GM12865 (cell line): ENCODE results near the gene TRIM14.

ENCODE experiments used
- DNase-seq: peaks from one replicate; pipeline ENCODE4 v3.0.0; 2010; ENCODE audit warnings: low read depth
- H3K4me3 ChIP-seq: 2 replicates; pipeline ENCODE4 v1.5.1; 2011; ENCODE audit warnings: mild to moderate bottlenecking, low read depth, low read length, control low read depth
- CTCF ChIP-seq: IDR thresholded peaks from 2 replicates; pipeline ENCODE4 v1.5.1; 2011; ENCODE audit warnings: low read length, control low read depth, low read depth, inconsistent platforms; ENCODE audit not compliant: insufficient read depth; ENCODE audit errors: missing control alignments

Gene TRIM14

GRCh38 chr9:98108531-98109031 lies 10.4 kb downstream of the TRIM14 start:
- peak; percentile 83 for DNase-seq
- peak overlapping the region; percentile 26 for H3K4me3 ChIP-seq
- TF ChIP-seq CTCF: no peak

GRCh38 chr9:98107926-98108325 lies 11.1 kb downstream of the TRIM14 start:
- TF ChIP-seq CTCF: no peak
- no peak overlapping the region for H3K4me3 ChIP-seq
- DNase-seq: peak; percentile 26

GRCh38 chr9:98105006-98105405 lies 14.0 kb downstream of the TRIM14 start:
- TF ChIP-seq CTCF: no peak
- no peak for DNase-seq
- no peak overlapping the region for H3K4me3 ChIP-seq

GRCh38 chr9:98104445-98104881 lies 14.6 kb downstream of the TRIM14 start:
- no peak for TF ChIP-seq CTCF
- no peak overlapping the region for H3K4me3 ChIP-seq
- DNase-seq: peak; percentile 62

- no peak for TF ChIP-seq CTCF
- DNase-seq: peak; percentile 98
- no peak overlapping the region for H3K4me3 ChIP-seq
Observed at GRCh38 chr9:98101868-98102273, 17.2 kb downstream of the TRIM14 start.

GRCh38 chr9:98101416-98101815 lies 17.6 kb downstream of the TRIM14 start:
- no peak for TF ChIP-seq CTCF
- DNase-seq: no peak
- H3K4me3 ChIP-seq: peak overlapping the region; percentile 7

GRCh38 chr9:98100456-98100855 lies 18.6 kb downstream of the TRIM14 start:
- no peak overlapping the region for H3K4me3 ChIP-seq
- no peak for TF ChIP-seq CTCF
- no peak for DNase-seq
